Mononuclear cell (primary cell): ENCODE results near the gene EFCAB12. TPM values are rescaled to one million over a fixed set of nuclear protein-coding genes. Genes with fewer than 3 reads are reported as not detected.

Experiments
- H3K27me3 ChIP-seq: 2 replicates; pipeline ENCODE4 v1.6.0; 2011; ENCODE audit warnings: low read length, control low read depth; ENCODE audit not compliant: insufficient read depth
- H3K4me1 ChIP-seq: 2 replicates; pipeline ENCODE4 v1.5.1; 2011; ENCODE audit warnings: mild to moderate bottlenecking, low read length, control low read depth; ENCODE audit not compliant: insufficient read depth
- H3K4me3 ChIP-seq: 2 replicates; pipeline ENCODE4 v1.5.1; 2011; ENCODE audit warnings: mild to moderate bottlenecking, low read length, moderate library complexity
- H3K9me3 ChIP-seq: 2 replicates; pipeline ENCODE4 v1.5.1; 2011; ENCODE audit warnings: low read depth, mild to moderate bottlenecking, control low read depth, low read length
- total RNA-seq: library from RNA; depleted of rRNA; stranded (reverse); fragments of >200 nt; gene quantifications from one replicate; pipeline ENCODE4 v1.2.3, GENCODE V29; 2012

EFCAB12 gene
- total RNA-seq, 1 donor = 1.4 TPM

- no peaks in the 10 kb centered on the region for H3K27me3 ChIP-seq
- H3K4me3 ChIP-seq = no peak overlapping the region
- no peaks in the 10 kb centered on the region for H3K4me1 ChIP-seq
- H3K9me3 ChIP-seq = no peaks in the 10 kb centered on the region
Observed at GRCh38 chr3:129360705-129361460, 67.6 kb downstream of the EFCAB12 start.

- Histone ChIP-seq H3K27me3 (no peaks in the 10 kb centered on the region), H3K4me3 (no peak overlapping the region), H3K9me3 (no peaks in the 10 kb centered on the region), H3K4me1 (no peaks in the 10 kb centered on the region)
Observed at GRCh38 chr3:129360171-129360611, 68.2 kb downstream of the EFCAB12 start.

GRCh38 chr3:129358772-129359371 is 69.6 kb downstream of the EFCAB12 start:
- no peak overlapping the region for H3K4me3 ChIP-seq

GRCh38 chr3:129358177-129358771 is 70.2 kb downstream of the EFCAB12 start:
- H3K4me1 ChIP-seq = no peaks in the 10 kb centered on the region
- H3K27me3 ChIP-seq = no peaks in the 10 kb centered on the region
- no peaks in the 10 kb centered on the region for H3K9me3 ChIP-seq
- no peak overlapping the region for H3K4me3 ChIP-seq

More at GRCh38 chr3:129358772-129359371, 69.6 kb downstream of the EFCAB12 start:
- Histone ChIP-seq H3K4me1 (no peaks in the 10 kb centered on the region), H3K27me3 (no peaks in the 10 kb centered on the region), H3K9me3 (no peaks in the 10 kb centered on the region)

GRCh38 chr3:129357616-129358015 is 70.8 kb downstream of the EFCAB12 start:
- no peaks in the 10 kb centered on the region for H3K9me3 ChIP-seq
- H3K27me3 ChIP-seq = no peaks in the 10 kb centered on the region
- no peaks in the 10 kb centered on the region for H3K4me1 ChIP-seq

GRCh38 chr3:129356756-129357425 is 71.5 kb downstream of the EFCAB12 start:
- H3K27me3 ChIP-seq = no peaks in the 10 kb centered on the region
- H3K4me1 ChIP-seq = no peaks in the 10 kb centered on the region
- H3K4me3 ChIP-seq = no peak overlapping the region
- no peaks in the 10 kb centered on the region for H3K9me3 ChIP-seq

More at GRCh38 chr3:129357616-129358015, 70.8 kb downstream of the EFCAB12 start:
- H3K4me3 ChIP-seq = no peak overlapping the region

GRCh38 chr3:129353589-129353941 is 74.9 kb downstream of the EFCAB12 start:
- Histone ChIP-seq H3K4me1 (peaks cover 9% of the 10 kb centered on the region), H3K4me3 (no peak overlapping the region), H3K27me3 (no peaks in the 10 kb centered on the region), H3K9me3 (no peaks in the 10 kb centered on the region)

- Histone ChIP-seq H3K27me3 (no peaks in the 10 kb centered on the region), H3K4me3 (no peak overlapping the region), H3K9me3 (no peaks in the 10 kb centered on the region), H3K4me1 (peaks cover 9% of the 10 kb centered on the region)
Observed at GRCh38 chr3:129352650-129353588, 75.5 kb downstream of the EFCAB12 start.

- peaks cover 9% of the 10 kb centered on the region for H3K4me1 ChIP-seq
- no peaks in the 10 kb centered on the region for H3K9me3 ChIP-seq
- H3K4me3 ChIP-seq = no peak overlapping the region
- H3K27me3 ChIP-seq = no peaks in the 10 kb centered on the region
Observed at GRCh38 chr3:129352045-129352444, 76.4 kb downstream of the EFCAB12 start.

Other genes with a start within 250 kb of the EFCAB12 start
- 353 TPM for gene CNBP, start 244.7 kb downstream of the EFCAB12 start, total RNA-seq
- gene COPG1, start 179.0 kb downstream of the EFCAB12 start, total RNA-seq = 61.7 TPM
- gene HMCES, start 149.8 kb downstream of the EFCAB12 start, total RNA-seq = 37.9 TPM
- gene MBD4, start 11.3 kb upstream of the EFCAB12 start, total RNA-seq = 60.2 TPM
- 8.3 TPM for gene IFT122, start 11.6 kb upstream of the EFCAB12 start, total RNA-seq
- 0.10 TPM for gene RHO, start 100.0 kb upstream of the EFCAB12 start, total RNA-seq
- 0.21 TPM for gene H1-8, start 114.5 kb upstream of the EFCAB12 start, total RNA-seq
- gene PLXND1, start 178.0 kb upstream of the EFCAB12 start, total RNA-seq = 38.7 TPM